ENCODE results near the gene SDR42E2.
"Not testable (repeated sequence)": the region's sequence is repeated elsewhere in the genome, so short reads cannot be mapped to it uniquely, and the experiment has no call there.

SDR42E2 gene

GRCh38 chr16:22172642-22173041 lies 10.3 kb downstream of the SDR42E2 start:
- H3K36me3 ChIP-seq (replicated peaks); DNase-seq (ENCODE audit: low spot score in 2 of 2); H3K4me1 ChIP-seq; in situ Hi-C loops (cut with MboI; ENCODE audit: low sequenced_read_pairs); H3K4me3 ChIP-seq; H3K27me3 ChIP-seq (ENCODE audit: low read depth); H3K9me3 ChIP-seq: not testable (repeated sequence)

- in situ Hi-C loops (cut with MboI; ENCODE audit: low sequenced_read_pairs): no loop called here
- H3K27me3 ChIP-seq (ENCODE audit: low read depth): no peaks in the 10 kb centered on the region
- H3K4me1 ChIP-seq: no peaks in the 10 kb centered on the region
- no peak for DNase-seq (ENCODE audit: low spot score in 2 of 2)
- H3K36me3 ChIP-seq (replicated peaks): no peaks in the 10 kb centered on the region
- H3K9me3 ChIP-seq: no peaks in the 10 kb centered on the region
- no peak overlapping the region for H3K4me3 ChIP-seq
These were observed 12.3 kb downstream of the SDR42E2 start for GRCh38 chr16:22174642-22175041.

GRCh38 chr16:22177968-22178930 lies 15.9 kb downstream of the SDR42E2 start:
- Histone ChIP-seq H3K27me3 (ENCODE audit: low read depth) (peaks cover 7% of the 10 kb centered on the region; the same call in 1 of the 2 replicates), H3K4me3 (no peak overlapping the region), H3K4me1 (no peaks in the 10 kb centered on the region), H3K9me3 (no peaks in the 10 kb centered on the region), H3K36me3 (replicated peaks) (no peaks in the 10 kb centered on the region)
- DNase-seq (ENCODE audit: low spot score in 2 of 2): no peak
- in situ Hi-C loops (cut with MboI; ENCODE audit: low sequenced_read_pairs): no loop called here

GRCh38 chr16:22181426-22181825 lies 19.1 kb downstream of the SDR42E2 start:
- peaks cover 7% of the 10 kb centered on the region; the same call in 1 of the 2 replicates for H3K27me3 ChIP-seq (ENCODE audit: low read depth)
- H3K4me1 ChIP-seq: no peaks in the 10 kb centered on the region
- no peak for DNase-seq (ENCODE audit: low spot score in 2 of 2)
- in situ Hi-C loops (cut with MboI; ENCODE audit: low sequenced_read_pairs): loop anchor here (5.0 kb wide), 1 partner anchor 179 kb away; the partner anchor contains the start of gene PDZD9
- no peak overlapping the region for H3K4me3 ChIP-seq
- H3K36me3 ChIP-seq (replicated peaks): no peaks in the 10 kb centered on the region
- H3K9me3 ChIP-seq: no peaks in the 10 kb centered on the region

GRCh38 chr16:22181843-22182242 lies 19.5 kb downstream of the SDR42E2 start:
- no peak for DNase-seq (ENCODE audit: low spot score in 2 of 2)
- H3K27me3 ChIP-seq (ENCODE audit: low read depth): peaks cover 7% of the 10 kb centered on the region; the same call in 1 of the 2 replicates
- no peaks in the 10 kb centered on the region for H3K4me1 ChIP-seq
- no peak overlapping the region for H3K4me3 ChIP-seq
- no peaks in the 10 kb centered on the region for H3K36me3 ChIP-seq (replicated peaks)
- H3K9me3 ChIP-seq: no peaks in the 10 kb centered on the region
- in situ Hi-C loops (cut with MboI; ENCODE audit: low sequenced_read_pairs): loop anchor here (5.0 kb wide), 1 partner anchor 180 kb away; the partner anchor contains the start of gene PDZD9

- in situ Hi-C loops (cut with MboI; ENCODE audit: low sequenced_read_pairs): loop anchor here (5.0 kb wide), 1 partner anchor 181 kb away; the partner anchor contains the start of gene PDZD9
These were observed 21.0 kb downstream of the SDR42E2 start for GRCh38 chr16:22183335-22183734.

GRCh38 chr16:22183901-22184614 lies 21.8 kb downstream of the SDR42E2 start:
- Histone ChIP-seq H3K36me3 (replicated peaks) (no peaks in the 10 kb centered on the region), H3K4me1 (no peaks in the 10 kb centered on the region), H3K9me3 (no peaks in the 10 kb centered on the region), H3K27me3 (ENCODE audit: low read depth) (peaks cover 7% of the 10 kb centered on the region; the same call in 1 of the 2 replicates), H3K4me3 (no peak overlapping the region)
- DNase-seq (ENCODE audit: low spot score in 2 of 2): peak in 1 of 2 experiments; percentile 57
- in situ Hi-C loops (cut with MboI; ENCODE audit: low sequenced_read_pairs): loop anchor here (5.0 kb wide), 1 partner anchor 182 kb away; the partner anchor contains the start of gene PDZD9

More at GRCh38 chr16:22183335-22183734, 21.0 kb downstream of the SDR42E2 start:
- peaks cover 7% of the 10 kb centered on the region; the same call in 1 of the 2 replicates for H3K27me3 ChIP-seq (ENCODE audit: low read depth)
- no peaks in the 10 kb centered on the region for H3K9me3 ChIP-seq
- no peak for DNase-seq (ENCODE audit: low spot score in 2 of 2)
- no peaks in the 10 kb centered on the region for H3K4me1 ChIP-seq
- H3K36me3 ChIP-seq (replicated peaks): no peaks in the 10 kb centered on the region
- H3K4me3 ChIP-seq: no peak overlapping the region

- peaks cover 7% of the 10 kb centered on the region; the same call in 1 of the 2 replicates for H3K27me3 ChIP-seq (ENCODE audit: low read depth)
These were observed 22.3 kb downstream of the SDR42E2 start for GRCh38 chr16:22184615-22184968.

GRCh38 chr16:22186517-22186916 lies 24.2 kb downstream of the SDR42E2 start:
- no peaks in the 10 kb centered on the region for H3K27me3 ChIP-seq (ENCODE audit: low read depth)
- H3K9me3 ChIP-seq: no peaks in the 10 kb centered on the region
- peak in 1 of 2 experiments; percentile 54 for DNase-seq (ENCODE audit: low spot score in 2 of 2)
- H3K4me3 ChIP-seq: no peak overlapping the region
- H3K4me1 ChIP-seq: peaks cover 4% of the 10 kb centered on the region
- in situ Hi-C loops (cut with MboI; ENCODE audit: low sequenced_read_pairs): no loop called here
- H3K36me3 ChIP-seq (replicated peaks): no peaks in the 10 kb centered on the region

More at GRCh38 chr16:22184615-22184968, 22.3 kb downstream of the SDR42E2 start:
- DNase-seq (ENCODE audit: low spot score in 2 of 2): no peak
- H3K4me3 ChIP-seq: no peak overlapping the region
- H3K36me3 ChIP-seq (replicated peaks): no peaks in the 10 kb centered on the region
- no peaks in the 10 kb centered on the region; the same call in 1 of the 2 replicates for H3K4me1 ChIP-seq
- in situ Hi-C loops (cut with MboI; ENCODE audit: low sequenced_read_pairs): loop anchor here (5.0 kb wide), 1 partner anchor 182 kb away; the partner anchor contains the start of gene PDZD9
- no peaks in the 10 kb centered on the region for H3K9me3 ChIP-seq

- Histone ChIP-seq H3K27me3 (ENCODE audit: low read depth) (no peaks in the 10 kb centered on the region), H3K4me3 (no peak overlapping the region), H3K4me1 (peaks cover 15% of the 10 kb centered on the region), H3K9me3 (no peaks in the 10 kb centered on the region), H3K36me3 (replicated peaks) (no peaks in the 10 kb centered on the region)
- no peak for DNase-seq (ENCODE audit: low spot score in 2 of 2)
- in situ Hi-C loops (cut with MboI; ENCODE audit: low sequenced_read_pairs): no loop called here
These were observed 25.9 kb downstream of the SDR42E2 start for GRCh38 chr16:22188267-22188594.

- H3K4me3 ChIP-seq: no peak overlapping the region
- no peaks in the 10 kb centered on the region for H3K9me3 ChIP-seq
- no peaks in the 10 kb centered on the region for H3K36me3 ChIP-seq (replicated peaks)
- H3K4me1 ChIP-seq: peaks cover 15% of the 10 kb centered on the region
- peak; percentile 79 to 83 for DNase-seq (ENCODE audit: low spot score in 2 of 2)
- in situ Hi-C loops (cut with MboI; ENCODE audit: low sequenced_read_pairs): no loop called here
- no peaks in the 10 kb centered on the region for H3K27me3 ChIP-seq (ENCODE audit: low read depth)
These were observed 26.5 kb downstream of the SDR42E2 start for GRCh38 chr16:22188595-22189442.

- no peak for DNase-seq (ENCODE audit: low spot score in 2 of 2)
- Histone ChIP-seq H3K9me3 (no peaks in the 10 kb centered on the region), H3K4me3 (peak overlapping the region; percentile 57), H3K27me3 (ENCODE audit: low read depth) (no peaks in the 10 kb centered on the region), H3K4me1 (peaks cover 15% of the 10 kb centered on the region), H3K36me3 (replicated peaks) (no peaks in the 10 kb centered on the region)
- in situ Hi-C loops (cut with MboI; ENCODE audit: low sequenced_read_pairs): no loop called here
These were observed 27.3 kb downstream of the SDR42E2 start for GRCh38 chr16:22189473-22190080.
